ENCODE measurements around the gene XYLT2. TPM values are rescaled to one million over a fixed set of nuclear protein-coding genes. Genes with fewer than 3 reads are reported as not detected.

Gene XYLT2
- total RNA-seq, 2 donors from 2014 or later, result 22.8 to 31.3 TPM

DNA sequence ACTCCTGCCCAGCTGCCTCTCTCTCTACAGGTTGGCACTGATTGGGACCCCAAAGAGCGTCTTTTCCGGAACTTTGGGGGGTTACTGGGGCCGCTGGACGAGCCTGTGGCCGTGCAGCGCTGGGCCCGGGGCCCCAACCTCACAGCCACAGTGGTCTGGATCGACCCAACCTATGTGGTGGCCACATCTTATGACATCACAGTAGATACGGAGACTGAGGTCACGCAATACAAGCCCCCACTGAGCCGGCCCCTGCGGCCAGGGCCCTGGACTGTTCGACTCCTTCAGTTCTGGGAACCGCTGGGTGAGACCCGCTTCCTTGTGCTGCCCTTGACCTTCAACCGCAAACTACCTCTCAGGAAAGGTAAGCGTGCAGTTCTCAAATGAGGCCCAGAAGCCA, 12.3 kb downstream of the XYLT2 start:
- H3K36me3 ChIP-seq (replicated peaks in 1 of 2; ENCODE audit: insufficient read depth in 1 of 2, low read depth in 2 of 2), result peaks cover 7 to 8% of the 10 kb centered on the region in 2 donors
- TF ChIP-seq, protein P1, sequence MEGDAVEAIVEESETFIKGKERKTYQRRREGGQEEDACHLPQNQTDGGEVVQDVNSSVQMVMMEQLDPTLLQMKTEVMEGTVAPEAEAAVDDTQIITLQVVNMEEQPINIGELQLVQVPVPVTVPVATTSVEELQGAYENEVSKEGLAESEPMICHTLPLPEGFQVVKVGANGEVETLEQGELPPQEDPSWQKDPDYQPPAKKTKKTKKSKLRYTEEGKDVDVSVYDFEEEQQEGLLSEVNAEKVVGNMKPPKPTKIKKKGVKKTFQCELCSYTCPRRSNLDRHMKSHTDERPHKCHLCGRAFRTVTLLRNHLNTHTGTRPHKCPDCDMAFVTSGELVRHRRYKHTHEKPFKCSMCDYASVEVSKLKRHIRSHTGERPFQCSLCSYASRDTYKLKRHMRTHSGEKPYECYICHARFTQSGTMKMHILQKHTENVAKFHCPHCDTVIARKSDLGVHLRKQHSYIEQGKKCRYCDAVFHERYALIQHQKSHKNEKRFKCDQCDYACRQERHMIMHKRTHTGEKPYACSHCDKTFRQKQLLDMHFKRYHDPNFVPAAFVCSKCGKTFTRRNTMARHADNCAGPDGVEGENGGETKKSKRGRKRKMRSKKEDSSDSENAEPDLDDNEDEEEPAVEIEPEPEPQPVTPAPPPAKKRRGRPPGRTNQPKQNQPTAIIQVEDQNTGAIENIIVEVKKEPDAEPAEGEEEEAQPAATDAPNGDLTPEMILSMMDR (IDR thresholded peaks at IDR 0.05), result no peak
- no peak for TF ChIP-seq POLR2A (IDR thresholded peaks at IDR 0.05)
- DNase-seq (no peak), ATAC-seq (no peak)
- H3K4me3 ChIP-seq, result no peak overlapping the region
- H3K4me1 ChIP-seq, result peaks cover 17% of the 10 kb centered on the region
- no peak overlapping the region for H3K27ac ChIP-seq
- WGBS, 2 donors, result 95% methylated on average over 14 of the region's 17 CpGs; no CpG with 5 or more reads in 1 of the 2 donors
- no peaks in the 10 kb centered on the region for H3K9me3 ChIP-seq
- no peaks in the 10 kb centered on the region for H3K27me3 ChIP-seq
- intact Hi-C loops (cut with DNase I), result no loop called here

GRCh38 chr17:50359005-50359699, 13.2 kb downstream of the XYLT2 start:
- WGBS, 2 donors, result 75 to 83% methylated on average over 5 of the region's 5 CpGs
- H3K36me3 ChIP-seq (replicated peaks in 1 of 2; ENCODE audit: insufficient read depth in 1 of 2, low read depth in 2 of 2), result peaks cover 7 to 8% of the 10 kb centered on the region in 2 donors
- no peak for ATAC-seq
- intact Hi-C loops (cut with DNase I), result no loop called here
- no peaks in the 10 kb centered on the region for H3K9me3 ChIP-seq
- TF ChIP-seq, protein P1 (IDR thresholded peaks at IDR 0.05), result no peak
- no peak for TF ChIP-seq POLR2A (IDR thresholded peaks at IDR 0.05)
- H3K27me3 ChIP-seq, result no peaks in the 10 kb centered on the region
- no peak overlapping the region for H3K4me3 ChIP-seq
- peak in 1 of 4 donors; percentile 25 for DNase-seq
- H3K27ac ChIP-seq, result peak overlapping the region in 1 of 4 donors; percentile 17
- peaks cover 17% of the 10 kb centered on the region for H3K4me1 ChIP-seq

- peak in 1 of 4 donors; percentile 10 for DNase-seq
- 75 to 81% methylated on average over 3 to 14 of the region's 14 CpGs for WGBS, 2 donors
- Histone ChIP-seq H3K4me1 (peaks cover 17% of the 10 kb centered on the region), H3K4me3 (no peak overlapping the region), H3K27me3 (no peaks in the 10 kb centered on the region), H3K9me3 (no peaks in the 10 kb centered on the region), H3K27ac (peak overlapping the region in 1 of 4 donors; percentile 17), H3K36me3 (replicated peaks in 1 of 2; ENCODE audit: insufficient read depth in 1 of 2, low read depth in 2 of 2) (peaks cover 7 to 8% of the 10 kb centered on the region in 2 donors)
- TF ChIP-seq, protein P1 (IDR thresholded peaks at IDR 0.05), result no peak
- no peak for TF ChIP-seq POLR2A (IDR thresholded peaks at IDR 0.05)
- no peak for ATAC-seq
- intact Hi-C loops (cut with DNase I), result loop anchor here (10.0 kb wide), 1 partner anchor 115 kb away; the partner anchor contains the start of gene RSAD1
These were observed 14.1 kb downstream of the XYLT2 start for GRCh38 chr17:50359998-50360461.

- peaks cover 6 to 8% of the 10 kb centered on the region in 2 donors for H3K36me3 ChIP-seq (replicated peaks in 1 of 2; ENCODE audit: insufficient read depth in 1 of 2, low read depth in 2 of 2)
- peak in 1 of 4 donors; percentile 9 for DNase-seq
- TF ChIP-seq POLR2A (IDR thresholded peaks at IDR 0.05), result no peak
- TF ChIP-seq, protein P1 (IDR thresholded peaks at IDR 0.05), result no peak
- 84 to 85% methylated on average over 9 to 10 of the region's 11 CpGs for WGBS, 2 donors
- intact Hi-C loops (cut with DNase I), result loop anchor here (10.0 kb wide), 1 partner anchor 114 kb away; the partner anchor contains the start of gene RSAD1
- no peak for ATAC-seq
- no peaks in the 10 kb centered on the region for H3K27me3 ChIP-seq
- no peaks in the 10 kb centered on the region for H3K9me3 ChIP-seq
- H3K4me3 ChIP-seq, result no peak overlapping the region
- H3K27ac ChIP-seq, result no peak overlapping the region
- peaks cover 17% of the 10 kb centered on the region for H3K4me1 ChIP-seq
These were observed 14.7 kb downstream of the XYLT2 start for GRCh38 chr17:50360486-50361115.

All from body of pancreas (tissue), 4 donors.